Neural cell (in vitro differentiated cells): Measurements from ENCODE around the gene SURF2. TPM values are rescaled to one million over a fixed set of nuclear protein-coding genes. Genes with fewer than 3 reads are reported as not detected.

ENCODE experiments used
- H2AFZ ChIP-seq: fragments of 200-600, 300-800 bp; sonication (generic), shearing (Covaris generic); 2 replicates; pipeline ENCODE4 v1.6.0; 2014; ENCODE audit warnings: low read depth, mild to moderate bottlenecking, antibody characterized with exemption, low read length, moderate library complexity
- H3F3A ChIP-seq: fragments of 200-600 bp; shearing (Covaris generic); 2 replicates; pipeline ENCODE4 v1.6.1; 2016; ENCODE audit warnings: mild to moderate bottlenecking, moderate library complexity, mixed read lengths, antibody characterized with exemption, low read length; ENCODE audit not compliant: insufficient read depth, poor library complexity, severe bottlenecking
- H3K27ac ChIP-seq: fragments of 200-600, 300-800 bp; sonication (generic), shearing (Covaris generic); 2 replicates; pipeline ENCODE4 v1.5.1; 2014; ENCODE audit warnings: mild to moderate bottlenecking, low read length, moderate library complexity
- H3K27me3 ChIP-seq: fragments of 300-800, 200-600 bp; sonication (generic), shearing (Covaris generic); 2 replicates; pipeline ENCODE4 v1.6.0; 2014; ENCODE audit warnings: mild to moderate bottlenecking, low read depth, low read length, moderate library complexity; ENCODE audit not compliant: insufficient read depth
- H3K36me3 ChIP-seq: fragments of 300-800, 200-600 bp; sonication (generic), shearing (Covaris generic); 2 replicates; pipeline ENCODE4 v1.5.1; 2014; ENCODE audit warnings: mild to moderate bottlenecking, antibody characterized with exemption, low read length, moderate library complexity; ENCODE audit not compliant: insufficient read depth
- H3K4me2 ChIP-seq: fragments of 300-800, 200-600 bp; sonication (generic), shearing (Covaris generic); 2 replicates; pipeline ENCODE4 v1.6.0; 2014; ENCODE audit warnings: mild to moderate bottlenecking, low read length
- H3K4me3 ChIP-seq: fragments of 300-800, 200-600 bp; sonication (generic), shearing (Covaris generic); 2 replicates; pipeline ENCODE4 v1.5.1; 2014; ENCODE audit warnings: mild to moderate bottlenecking, low read length, moderate library complexity
- H3K79me2 ChIP-seq: fragments of 200-600 bp; shearing (Covaris generic); replicated peaks from 2 replicates; pipeline ENCODE4 v1.6.0; 2014; ENCODE audit warnings: mild to moderate bottlenecking, low read length, moderate library complexity; ENCODE audit not compliant: insufficient read depth
- H3K9ac ChIP-seq: fragments of 300-800, 200-600 bp; sonication (generic), shearing (Covaris generic); 2 replicates; pipeline ENCODE4 v1.6.1; 2016; ENCODE audit warnings: mild to moderate bottlenecking, low read length, mixed read lengths
- H3K9me2 ChIP-seq: fragments of 200-600 bp; shearing (Covaris generic); 2 replicates; pipeline ENCODE4 v1.6.1; 2016; ENCODE audit warnings: mild to moderate bottlenecking, low read length, mixed read lengths; ENCODE audit not compliant: insufficient read depth
- H3K9me3 ChIP-seq: fragments of 200-600, 300-800 bp; sonication (generic), shearing (Covaris generic); 2 replicates; pipeline ENCODE4 v1.6.1; 2016; ENCODE audit warnings: mild to moderate bottlenecking, mixed run types, low read length, moderate library complexity, mixed read lengths
- H4K20me1 ChIP-seq: fragments of 200-600 bp; shearing (Covaris generic); 2 replicates; pipeline ENCODE4 v1.6.1; 2016; ENCODE audit warnings: mild to moderate bottlenecking, mixed run types; ENCODE audit not compliant: insufficient read depth
- CTCF ChIP-seq: fragments of 450-650 bp; IDR thresholded peaks from 2 replicates; pipeline ENCODE4 v1.5.1; 2014; ENCODE audit warnings: antibody characterized with exemption, mild to moderate bottlenecking, moderate library complexity; ENCODE audit not compliant: poor library complexity, severe bottlenecking
- EP300 ChIP-seq: fragments of 450-650 bp; conservative IDR thresholded peaks from 2 replicates; pipeline ENCODE4 v1.6.1; 2014; ENCODE audit warnings: antibody characterized with exemption, mild to moderate bottlenecking, moderate library complexity; ENCODE audit not compliant: poor library complexity, severe bottlenecking
- EZH2 ChIP-seq: fragments of 200-600, 300-800 bp; shearing (Covaris generic), sonication (generic); IDR thresholded peaks from 2 replicates; pipeline ENCODE4 v1.6.1; 2014; ENCODE audit warnings: antibody characterized with exemption, low read length, borderline replicate concordance, mild to moderate bottlenecking; ENCODE audit not compliant: insufficient read depth, poor library complexity, severe bottlenecking
- MXI1 ChIP-seq: fragments of 450-650 bp; conservative IDR thresholded peaks from 2 replicates; pipeline ENCODE4 v1.6.1; 2014; ENCODE audit warnings: antibody characterized with exemption, mild to moderate bottlenecking; ENCODE audit not compliant: poor library complexity, severe bottlenecking
- POLR2AphosphoS5 ChIP-seq: IDR thresholded peaks from 2 replicates; pipeline ENCODE4 v1.6.1; 2012
- RAD21 ChIP-seq: fragments of 450-650 bp; conservative IDR thresholded peaks from 2 replicates; pipeline ENCODE4 v1.6.1; 2014; ENCODE audit warnings: antibody characterized with exemption, mild to moderate bottlenecking, moderate library complexity
- REST ChIP-seq: IDR thresholded peaks from 2 replicates; pipeline ENCODE4 v1.6.1; 2012; ENCODE audit warnings: borderline replicate concordance
- SMC3 ChIP-seq: fragments of 450-650 bp; conservative IDR thresholded peaks from 2 replicates; pipeline ENCODE4 v1.6.1; 2014; ENCODE audit warnings: antibody characterized with exemption, mild to moderate bottlenecking, moderate library complexity; ENCODE audit not compliant: poor library complexity
- TAF1 ChIP-seq: IDR thresholded peaks from 2 replicates; pipeline ENCODE4 v1.6.1; 2012; ENCODE audit warnings: low read depth
- polyA plus RNA-seq: library from polyadenylated mRNA; depleted of rRNA; stranded (reverse); fragments of >200 nt; gene quantifications from 2 replicates; pipeline ENCODE4 v1.2.3, GENCODE V29; 2014

SURF2 gene
- polyA plus RNA-seq, 1 donor from 2014 or later: 36.4 TPM

- H3K9me3 ChIP-seq: no peaks in the 10 kb centered on the region
- H3F3A ChIP-seq: no peaks in the 10 kb centered on the region
- no peak overlapping the region for H3K4me3 ChIP-seq
- H3K36me3 ChIP-seq: no peaks in the 10 kb centered on the region
- H3K4me2 ChIP-seq: no peak overlapping the region
- H3K9ac ChIP-seq: no peak overlapping the region
- no peak overlapping the region for H3K27ac ChIP-seq
- no peaks in the 10 kb centered on the region for H4K20me1 ChIP-seq
- no peak for TF ChIP-seq TAF1
- TF ChIP-seq MXI1: no peak
- TF ChIP-seq RAD21: no peak
- TF ChIP-seq CTCF: no peak
- TF ChIP-seq SMC3: no peak
- TF ChIP-seq REST: no peak
- no peak for TF ChIP-seq POLR2AphosphoS5
- no peak for TF ChIP-seq EP300
- TF ChIP-seq EZH2: no peak
- H3K9me2 ChIP-seq: no peaks in the 10 kb centered on the region
- no peaks in the 10 kb centered on the region for H3K27me3 ChIP-seq
- H2AFZ ChIP-seq: no peak overlapping the region
- H3K79me2 ChIP-seq: no peaks in the 10 kb centered on the region
Observed at GRCh38 chr9:133387680-133388079, 31.3 kb downstream of the SURF2 start.

- no peak overlapping the region for H3K4me2 ChIP-seq
- TF ChIP-seq EZH2: no peak
- H4K20me1 ChIP-seq: no peaks in the 10 kb centered on the region
- H3K27me3 ChIP-seq: no peaks in the 10 kb centered on the region
- H3K79me2 ChIP-seq: no peaks in the 10 kb centered on the region
- no peak overlapping the region for H2AFZ ChIP-seq
- no peaks in the 10 kb centered on the region for H3F3A ChIP-seq
- H3K9me2 ChIP-seq: no peaks in the 10 kb centered on the region
- H3K4me3 ChIP-seq: no peak overlapping the region
- H3K9ac ChIP-seq: no peak overlapping the region
- no peak overlapping the region for H3K27ac ChIP-seq
- H3K36me3 ChIP-seq: no peaks in the 10 kb centered on the region
- H3K9me3 ChIP-seq: no peaks in the 10 kb centered on the region
Observed at GRCh38 chr9:133389025-133389557, 32.7 kb downstream of the SURF2 start.

- no peak overlapping the region for H3K27ac ChIP-seq
- TF ChIP-seq SMC3 (no peak), CTCF (no peak), REST (no peak), EZH2 (no peak), POLR2AphosphoS5 (no peak), RAD21 (no peak), TAF1 (no peak), EP300 (no peak), MXI1 (no peak)
- H3K9me3 ChIP-seq: no peaks in the 10 kb centered on the region
- H3K79me2 ChIP-seq: no peaks in the 10 kb centered on the region
- no peak overlapping the region for H2AFZ ChIP-seq
- H3K9ac ChIP-seq: no peak overlapping the region
- no peak overlapping the region for H3K4me2 ChIP-seq
- no peaks in the 10 kb centered on the region for H3K36me3 ChIP-seq
- no peaks in the 10 kb centered on the region for H4K20me1 ChIP-seq
- H3K4me3 ChIP-seq: no peak overlapping the region
- H3K27me3 ChIP-seq: no peaks in the 10 kb centered on the region
- no peaks in the 10 kb centered on the region for H3F3A ChIP-seq
- H3K9me2 ChIP-seq: no peaks in the 10 kb centered on the region
Observed at GRCh38 chr9:133389562-133389961, 33.2 kb downstream of the SURF2 start.
